AG04450 (cell line): ENCODE measurements around the gene C1orf56. TPM values are rescaled to one million over a fixed set of nuclear protein-coding genes. Genes with fewer than 3 reads are reported as not detected.

Experiments
- CTCF ChIA-PET: fragments of 300-600, 350-600 bp; formaldehyde crosslinking; extraction: SDS; loops from one replicate; lab custom pipeline; 2022; ENCODE audit warnings: antibody characterized with exemption, inconsistent platforms; lab: Charles Lee
- POLR2A ChIA-PET: fragments of 350-600 bp; formaldehyde crosslinking; extraction: SDS; loops from one replicate; lab custom pipeline; 2021; ENCODE audit warnings: antibody characterized with exemption, inconsistent platforms; lab: Yijun Ruan, JAX
- DNase-seq: peaks from one replicate; pipeline ENCODE4 v3.0.0-alpha.2; 2011; ENCODE audit warnings: low read depth, low spot score
- H3K27ac ChIP-seq: one replicate; pipeline ENCODE4 v1.5.1; 2012; ENCODE audit warnings: low read depth, low read length, control low read depth
- H3K27me3 ChIP-seq: one replicate; pipeline ENCODE4 v1.6.0; 2012; ENCODE audit warnings: low read length; ENCODE audit not compliant: control insufficient read depth, insufficient read depth
- H3K4me3 ChIP-seq: 2 replicates; pipeline ENCODE4 v1.5.1; 2011; ENCODE audit warnings: mild to moderate bottlenecking, low read depth, low read length, control low read depth
- H3K9me3 ChIP-seq: 2 replicates; pipeline ENCODE4 v1.5.1; 2012; ENCODE audit warnings: low read length; ENCODE audit not compliant: control insufficient read depth, insufficient read depth
- polyA plus RNA-seq: library from polyadenylated mRNA; depleted of rRNA; stranded (reverse); fragments of >200 nt; gene quantifications from 2 replicates; pipeline ENCODE4 v1.2.3, GENCODE V29; 2011
- TF ChIP-seq, protein P1 (sequence below): IDR thresholded peaks from 2 replicates; pipeline ENCODE4 v1.5.1; 2011; ENCODE audit warnings: low read depth, low read length, control low read depth, inconsistent platforms

C1orf56 gene
- polyA plus RNA-seq, 1 experiment = 1.3 TPM

DNA sequence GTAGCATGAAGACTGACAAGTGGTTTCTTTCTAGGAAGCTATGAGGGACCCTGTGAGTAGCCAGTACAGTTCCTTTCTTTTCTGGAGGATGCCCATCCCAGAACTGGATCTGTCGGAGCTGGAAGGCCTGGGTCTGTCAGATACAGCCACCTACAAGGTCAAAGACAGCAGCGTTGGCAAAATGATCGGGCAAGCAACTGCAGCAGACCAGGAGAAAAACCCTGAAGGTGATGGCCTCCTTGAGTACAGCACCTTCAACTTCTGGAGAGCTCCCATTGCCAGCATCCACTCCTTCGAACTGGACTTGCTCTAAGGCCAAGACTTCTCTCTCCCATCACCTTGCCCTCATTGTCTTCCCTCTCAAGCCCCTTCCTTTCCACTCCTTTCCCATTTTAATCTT, 19.6 kb downstream of the C1orf56 start:
- no peak overlapping the region for H3K27ac ChIP-seq
- no peak overlapping the region for H3K4me3 ChIP-seq
- DNase-seq = no peak
- POLR2A ChIA-PET = interaction anchor here (0.7 kb wide), 2 partner anchors 12 to 19 kb away, joined by 4 to 5 read pairs; no protein-coding TSS in a partner anchor
- CTCF ChIA-PET = interaction anchor here (1.8 kb wide), 1 partner anchor 33 kb away, joined by 5 read pairs; no protein-coding TSS in a partner anchor
- TF ChIP-seq, protein P1, sequence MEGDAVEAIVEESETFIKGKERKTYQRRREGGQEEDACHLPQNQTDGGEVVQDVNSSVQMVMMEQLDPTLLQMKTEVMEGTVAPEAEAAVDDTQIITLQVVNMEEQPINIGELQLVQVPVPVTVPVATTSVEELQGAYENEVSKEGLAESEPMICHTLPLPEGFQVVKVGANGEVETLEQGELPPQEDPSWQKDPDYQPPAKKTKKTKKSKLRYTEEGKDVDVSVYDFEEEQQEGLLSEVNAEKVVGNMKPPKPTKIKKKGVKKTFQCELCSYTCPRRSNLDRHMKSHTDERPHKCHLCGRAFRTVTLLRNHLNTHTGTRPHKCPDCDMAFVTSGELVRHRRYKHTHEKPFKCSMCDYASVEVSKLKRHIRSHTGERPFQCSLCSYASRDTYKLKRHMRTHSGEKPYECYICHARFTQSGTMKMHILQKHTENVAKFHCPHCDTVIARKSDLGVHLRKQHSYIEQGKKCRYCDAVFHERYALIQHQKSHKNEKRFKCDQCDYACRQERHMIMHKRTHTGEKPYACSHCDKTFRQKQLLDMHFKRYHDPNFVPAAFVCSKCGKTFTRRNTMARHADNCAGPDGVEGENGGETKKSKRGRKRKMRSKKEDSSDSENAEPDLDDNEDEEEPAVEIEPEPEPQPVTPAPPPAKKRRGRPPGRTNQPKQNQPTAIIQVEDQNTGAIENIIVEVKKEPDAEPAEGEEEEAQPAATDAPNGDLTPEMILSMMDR = no peak
- no peaks in the 10 kb centered on the region for H3K27me3 ChIP-seq
- no peaks in the 10 kb centered on the region; the same call in 1 of the 2 replicates for H3K9me3 ChIP-seq

DNA sequence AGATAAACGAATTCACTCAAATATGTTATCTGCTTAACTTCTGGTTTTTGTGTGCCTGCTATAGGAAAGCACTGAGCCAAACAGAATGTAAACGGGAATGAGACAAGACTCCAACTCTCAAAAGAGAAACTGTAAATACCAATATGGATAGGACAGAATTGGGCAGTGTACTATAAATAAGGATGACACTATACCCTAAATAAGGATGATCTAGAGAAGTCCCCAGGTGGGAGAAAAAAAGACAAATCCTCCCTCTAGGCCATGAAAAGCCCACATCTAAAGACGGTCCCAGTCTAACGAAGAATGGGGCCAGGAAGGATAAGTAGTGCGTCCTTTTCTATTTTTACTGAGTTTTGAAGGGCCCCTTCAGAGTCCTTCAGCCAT, 21.5 kb downstream of the C1orf56 start:
- POLR2A ChIA-PET = no interaction called here

GRCh38 chr1:151070474-151071276, 23.1 kb downstream of the C1orf56 start, which contains the start of gene GABPB2:
Gene GABPB2 (plus strand): TSS chr1:151070761. CDS start chr1:151088190, 17,429 bp downstream.
- ChIA-PET CTCF (interaction anchor here (0.5 to 2.5 kb wide), 12 partner anchors 9 to 270 kb away, joined by 3 to 21 read pairs (median 7); no protein-coding TSS in a partner anchor), POLR2A (interaction anchor here (0.5 to 1.0 kb wide), 6 partner anchors 8 to 180 kb away, joined by 3 to 9 read pairs (median 4); partner anchors contain the start of gene VPS72)
- Histone ChIP-seq H3K27me3 (no peaks in the 10 kb centered on the region), H3K27ac (peak within 1 kb of the TSS; percentile 99), H3K4me3 (peak within 1 kb of the TSS; percentile 79), H3K9me3 (no peaks in the 10 kb centered on the region; the same call in 1 of the 2 replicates)
- peak; percentile 93 for DNase-seq
- TF ChIP-seq, protein P1 = peak; percentile 88

More for the DNA sequence above, 21.5 kb downstream of the C1orf56 start:
- Histone ChIP-seq H3K9me3 (no peaks in the 10 kb centered on the region; the same call in 1 of the 2 replicates), H3K4me3 (no peak overlapping the region), H3K27me3 (no peaks in the 10 kb centered on the region), H3K27ac (peak overlapping the region; percentile 31)
- CTCF ChIA-PET = no interaction called here
- TF ChIP-seq, protein P1 = no peak
- no peak for DNase-seq

- TF ChIP-seq, protein P1 = 0 out of 2 replicates have a peak, but pooled peaks have one; percentile 4
- no peak overlapping the region for H3K27ac ChIP-seq
- H3K9me3 ChIP-seq = no peaks in the 10 kb centered on the region; the same call in 1 of the 2 replicates
- ChIA-PET CTCF (interaction anchor here (0.8 to 2.5 kb wide), 5 partner anchors 8 to 27 kb away, joined by 3 to 21 read pairs (median 10); no protein-coding TSS in a partner anchor), POLR2A (no interaction called here)
- H3K4me3 ChIP-seq = no peak overlapping the region
- no peak for DNase-seq
- no peaks in the 10 kb centered on the region for H3K27me3 ChIP-seq
Observed at GRCh38 chr1:151072224-151072623, 24.7 kb downstream of the C1orf56 start.
